Measurements from ENCODE around the gene JAZF1.

JAZF1 gene

DNA sequence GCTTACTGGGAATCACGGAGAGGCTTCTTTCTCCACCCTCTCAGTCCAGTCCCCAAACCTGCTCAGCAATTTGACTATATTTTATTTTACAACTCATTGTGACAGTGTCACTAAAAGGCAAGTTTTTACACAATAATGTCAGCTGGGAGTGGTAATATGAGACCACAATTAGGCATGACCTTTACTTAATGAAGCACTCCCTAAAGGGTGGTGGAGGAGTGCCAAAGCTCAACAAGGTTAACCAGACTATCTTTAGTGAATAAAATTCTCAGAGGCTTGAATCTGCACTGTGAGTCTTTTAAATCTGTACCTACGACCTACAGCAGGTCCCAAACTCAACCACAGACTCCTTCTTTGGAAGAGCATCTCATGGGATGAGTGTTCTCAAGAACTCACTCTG lies 225.0 kb downstream of the JAZF1 start:
- H3K27ac ChIP-seq: no peak overlapping the region
- DNase-seq (ENCODE audit: low read depth, low spot score): no peak

- no peak for DNase-seq (ENCODE audit: low read depth, low spot score)
- H3K27ac ChIP-seq: no peak overlapping the region
These were observed 225.6 kb downstream of the JAZF1 start for GRCh38 chr7:27955011-27955410.

GRCh38 chr7:27953777-27954176 lies 226.8 kb downstream of the JAZF1 start:
- DNase-seq (ENCODE audit: low read depth, low spot score): no peak
- no peak overlapping the region for H3K27ac ChIP-seq

DNA sequence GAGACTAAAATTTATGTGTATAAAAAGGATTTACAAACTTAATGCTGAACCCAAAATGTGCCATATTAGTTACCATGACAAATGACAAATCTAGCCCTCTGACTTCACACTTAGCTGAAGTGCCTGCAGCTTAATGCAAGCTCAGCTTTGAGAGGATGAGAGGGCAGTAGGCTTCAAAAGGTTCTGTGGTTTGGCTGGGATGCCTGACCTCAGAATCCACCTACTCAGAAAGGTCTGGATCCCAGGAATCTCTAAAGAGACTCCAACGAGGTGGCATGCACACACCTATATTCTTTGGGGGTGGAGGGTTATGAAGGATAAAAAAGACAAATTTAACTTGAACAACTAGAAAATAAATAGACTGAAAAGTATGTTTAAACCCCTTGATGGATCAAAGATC lies 227.2 kb downstream of the JAZF1 start:
- H3K27ac ChIP-seq: no peak overlapping the region
- no peak for DNase-seq (ENCODE audit: low read depth, low spot score)

GRCh38 chr7:27952456-27953285 lies 227.9 kb downstream of the JAZF1 start:
- no peak for DNase-seq (ENCODE audit: low read depth, low spot score)
- H3K27ac ChIP-seq: no peak overlapping the region

DNA sequence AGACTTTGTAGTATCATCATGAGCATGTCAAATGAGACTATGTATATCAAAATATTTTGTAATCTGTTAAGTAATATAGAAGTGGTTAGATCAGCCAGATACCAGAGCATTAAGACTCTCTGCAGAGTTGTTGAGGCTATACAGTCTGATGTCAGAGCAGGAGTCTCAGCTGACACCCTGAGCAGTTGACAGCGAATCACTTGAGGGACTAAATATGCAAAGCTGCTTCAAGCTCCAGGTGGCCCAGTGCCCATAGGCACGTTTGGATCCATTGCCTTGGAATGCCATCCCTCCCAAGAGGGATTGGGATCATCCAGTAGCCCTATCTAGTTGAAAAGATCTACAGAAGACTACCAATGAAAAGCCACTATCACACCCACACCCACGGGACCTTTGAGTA lies 230.5 kb downstream of the JAZF1 start:
- H3K27ac ChIP-seq: no peak overlapping the region
- DNase-seq (ENCODE audit: low read depth, low spot score): no peak

DNA sequence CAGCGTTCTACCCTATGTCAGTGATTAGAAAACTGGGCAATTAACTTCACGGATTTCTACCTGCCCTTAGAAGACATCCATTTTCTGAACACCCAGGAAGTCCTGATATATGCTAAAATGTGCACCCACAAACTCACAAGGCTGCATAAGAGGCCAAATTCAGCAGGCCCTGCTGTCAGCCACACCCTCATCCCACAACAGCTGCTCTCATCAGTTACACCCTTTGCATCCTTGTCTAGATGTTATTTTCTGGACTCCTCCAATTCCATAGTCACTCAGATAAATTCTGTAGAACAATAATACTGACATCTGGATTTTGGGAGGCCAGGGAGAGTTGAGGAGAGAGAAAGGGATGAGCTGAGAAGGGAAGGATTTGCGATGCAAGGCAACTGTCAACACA lies 231.7 kb downstream of the JAZF1 start:
- DNase-seq (ENCODE audit: low read depth, low spot score): no peak

GRCh38 chr7:27947586-27948278 lies 232.9 kb downstream of the JAZF1 start:
- H3K27ac ChIP-seq: no peak overlapping the region
- no peak for DNase-seq (ENCODE audit: low read depth, low spot score)

More for the DNA sequence above, 231.7 kb downstream of the JAZF1 start:
- H3K27ac ChIP-seq: no peak overlapping the region

DNA sequence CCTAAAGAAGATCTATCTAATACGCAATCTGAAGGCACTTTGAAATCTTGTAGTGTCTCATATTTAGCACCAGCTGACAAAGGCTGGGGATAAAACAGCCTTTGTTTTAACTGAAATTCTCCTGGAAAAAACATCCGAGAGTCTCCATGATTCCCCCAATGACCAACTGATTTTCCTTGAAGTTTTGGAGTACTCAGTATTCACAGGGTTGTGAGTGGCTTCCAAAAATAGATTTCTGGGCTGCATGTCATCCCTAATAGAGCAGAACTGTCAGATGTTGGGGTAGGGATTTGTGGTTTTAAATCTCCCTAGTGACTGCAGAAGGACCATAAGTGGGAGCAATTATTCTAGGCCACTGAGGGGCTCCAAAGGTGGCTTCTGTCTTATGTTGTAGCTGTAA lies 234.2 kb downstream of the JAZF1 start:
- DNase-seq (ENCODE audit: low read depth, low spot score): no peak
- no peak overlapping the region for H3K27ac ChIP-seq

- H3K27ac ChIP-seq: no peak overlapping the region
- no peak for DNase-seq (ENCODE audit: low read depth, low spot score)
These were observed 235.4 kb downstream of the JAZF1 start for GRCh38 chr7:27945058-27945795.

DNA sequence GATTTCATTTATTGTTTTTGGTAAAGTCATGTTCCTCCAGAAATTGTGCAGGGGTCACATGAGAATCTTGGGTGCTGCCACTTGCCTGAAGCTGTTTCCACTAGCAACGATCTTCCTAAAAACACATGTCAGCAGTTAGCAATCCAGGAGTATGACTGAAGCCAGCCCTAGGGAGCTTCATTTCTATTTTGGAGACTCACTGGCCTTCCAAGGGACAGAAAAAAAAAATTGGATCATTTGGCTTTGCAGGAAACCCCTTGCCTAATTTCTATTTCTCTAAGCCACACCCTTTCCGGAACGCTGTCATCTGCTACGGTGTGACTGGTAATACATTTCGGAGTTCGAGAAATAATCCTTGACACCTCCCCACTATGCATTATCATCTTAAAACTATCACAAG lies 236.0 kb downstream of the JAZF1 start:
- no peak overlapping the region for H3K27ac ChIP-seq
- DNase-seq (ENCODE audit: low read depth, low spot score): no peak

- DNase-seq (ENCODE audit: low read depth, low spot score): no peak
- H3K27ac ChIP-seq: no peak overlapping the region
These were observed 237.4 kb downstream of the JAZF1 start for GRCh38 chr7:27943241-27943640.

DNA sequence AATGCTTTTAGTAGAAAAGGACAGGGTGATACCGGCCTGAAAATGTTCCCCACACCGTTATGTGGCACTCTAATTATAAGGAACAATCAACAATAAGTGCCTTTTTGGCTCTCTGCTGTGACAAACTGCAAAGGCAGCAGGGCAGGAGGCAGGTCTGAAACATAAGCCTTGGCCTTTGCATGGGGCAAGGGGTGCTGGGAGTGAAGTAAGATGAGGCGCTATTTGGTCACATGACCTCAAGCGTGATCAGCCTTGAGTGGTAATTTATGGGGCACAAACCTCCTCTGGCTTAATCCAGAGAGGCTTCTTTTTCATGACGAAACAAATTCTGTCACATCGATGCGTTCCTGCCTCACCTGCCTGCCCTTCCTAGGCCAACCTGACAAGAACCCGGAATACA lies 237.9 kb downstream of the JAZF1 start:
- no peak overlapping the region for H3K27ac ChIP-seq
- no peak for DNase-seq (ENCODE audit: low read depth, low spot score)

DNA sequence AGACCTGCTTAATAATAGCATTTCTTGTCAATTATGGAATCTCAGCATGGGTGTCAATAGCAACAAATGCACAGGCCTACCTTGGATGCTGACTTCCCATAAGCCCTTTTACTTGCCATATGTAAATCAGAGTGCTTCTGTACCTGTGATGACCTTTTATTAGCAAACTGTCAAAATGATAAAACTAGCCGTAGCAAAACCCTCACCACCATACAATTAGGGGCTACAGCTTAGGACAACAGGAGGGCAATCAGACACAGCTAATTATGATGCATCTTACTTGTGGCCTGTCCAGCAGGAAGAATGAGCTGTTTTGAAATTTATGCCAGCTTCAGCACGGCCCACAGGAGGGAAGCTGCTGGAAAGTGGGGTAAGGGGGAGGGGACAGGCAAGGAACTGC lies 239.1 kb downstream of the JAZF1 start:
- no peak for DNase-seq (ENCODE audit: low read depth, low spot score)
- H3K27ac ChIP-seq: no peak overlapping the region

- no peak for DNase-seq (ENCODE audit: low read depth, low spot score)
- no peak overlapping the region for H3K27ac ChIP-seq
These were observed 240.3 kb downstream of the JAZF1 start for GRCh38 chr7:27940341-27940740.

DNA sequence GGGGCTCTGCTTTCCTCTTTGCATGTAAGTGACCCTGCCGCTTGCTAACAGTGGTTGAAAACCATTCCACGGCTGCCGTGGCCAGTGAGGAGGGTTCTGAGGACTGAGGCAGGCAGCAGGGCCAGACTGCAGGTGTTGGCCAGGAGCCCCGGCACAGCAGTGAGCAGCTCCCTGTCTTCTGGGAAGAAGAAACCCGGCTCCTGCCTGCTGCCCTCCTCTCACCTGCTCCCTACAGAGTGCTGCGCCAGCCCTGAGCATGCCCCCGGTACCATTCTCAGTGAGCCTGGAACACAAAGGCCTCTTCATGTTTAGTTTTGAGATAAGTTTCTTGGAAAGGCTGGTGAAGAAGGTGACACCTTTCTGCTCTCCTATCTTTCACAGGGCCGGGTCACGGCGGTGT lies 240.7 kb downstream of the JAZF1 start:
- no peak for DNase-seq (ENCODE audit: low read depth, low spot score)
- H3K27ac ChIP-seq: no peak overlapping the region

DNA sequence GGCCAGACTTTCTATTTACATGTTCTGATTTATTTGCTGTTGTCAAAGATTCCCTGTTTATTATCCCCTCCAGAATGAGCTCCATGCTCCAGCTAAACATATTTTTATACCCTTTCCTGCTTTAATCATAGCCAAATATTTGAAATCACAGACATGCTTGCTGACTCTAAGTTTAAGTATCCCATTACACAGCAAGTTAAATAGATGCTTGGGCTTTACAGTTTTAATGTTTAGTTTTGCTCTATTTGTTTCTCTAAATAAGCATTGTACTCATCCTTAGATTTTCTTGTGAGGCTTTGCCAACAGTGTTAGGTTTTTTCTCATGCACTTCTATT lies 243.9 kb downstream of the JAZF1 start:
- no peak for DNase-seq (ENCODE audit: low read depth, low spot score)
- H3K27ac ChIP-seq: no peak overlapping the region

- no peak overlapping the region for H3K27ac ChIP-seq
- DNase-seq (ENCODE audit: low read depth, low spot score): no peak
These were observed 244.4 kb downstream of the JAZF1 start for GRCh38 chr7:27936047-27936767.

DNA sequence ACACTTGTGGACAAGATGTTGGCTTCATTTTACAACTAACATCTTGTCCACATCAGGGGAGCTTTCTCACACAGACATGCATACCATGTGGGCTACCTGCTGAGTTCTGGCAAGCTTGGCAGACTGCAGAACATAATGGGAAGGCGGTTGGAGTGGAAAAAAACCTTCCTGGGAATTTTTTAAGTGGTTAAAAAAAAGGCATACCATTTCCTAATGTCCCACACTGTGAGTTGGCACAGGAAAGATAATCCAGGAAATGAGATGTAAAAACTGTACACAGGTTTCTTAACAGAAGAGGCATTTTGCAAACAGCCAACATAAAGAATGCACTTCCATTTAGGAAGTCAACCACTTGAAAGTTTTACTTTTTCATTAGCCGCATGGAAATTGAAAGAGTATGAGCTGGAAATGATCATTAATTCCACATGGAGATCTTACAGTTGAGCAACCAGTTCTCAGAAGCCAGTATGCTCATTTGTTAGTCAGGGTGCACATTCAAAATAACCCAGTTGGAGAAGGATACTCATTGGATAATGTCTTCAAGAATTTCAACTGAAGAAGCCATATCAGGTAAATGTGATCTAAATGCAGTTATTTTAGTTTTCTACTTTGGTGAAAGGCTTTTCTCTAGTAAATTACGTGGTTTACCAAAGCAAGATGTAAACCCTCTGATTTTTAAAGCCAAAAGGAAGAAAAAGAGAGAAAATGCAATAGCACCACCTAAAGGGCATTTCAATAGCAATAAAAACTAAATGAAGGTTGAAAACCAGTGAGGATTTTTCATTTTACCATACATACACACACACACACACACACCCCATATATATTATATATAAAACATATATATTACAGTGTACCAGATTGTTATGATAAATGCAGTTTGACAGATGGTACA lies 246.7 kb downstream of the JAZF1 start:
- H3K27ac ChIP-seq: no peak overlapping the region
- no peak for DNase-seq (ENCODE audit: low read depth, low spot score)
